Testis (tissue), 3 donors: ENCODE results near the gene FARP1. TPM values are rescaled to one million over a fixed set of nuclear protein-coding genes. Genes with fewer than 3 reads are reported as not detected.

Experiments used
- DNase-seq: peaks from one replicate; pipeline ENCODE4 v3.0.0-alpha.2; 2019
- H3K27ac ChIP-seq, 2 donors: fragments of 200-600 bp; sonication (generic); one replicate each; pipeline ENCODE4 v1.5.1; 2019
- H3K27me3 ChIP-seq: fragments of 200-600 bp; sonication (generic); one replicate; pipeline ENCODE4 v1.5.1; 2019
- H3K36me3 ChIP-seq: fragments of 200-600 bp; sonication (generic); one replicate; pipeline ENCODE4 v1.5.1; 2017; ENCODE audit warnings: low read depth; ENCODE audit errors: missing control alignments
- H3K4me1 ChIP-seq: fragments of 200-600 bp; sonication (generic); one replicate; pipeline ENCODE4 v1.5.1; 2019
- H3K4me3 ChIP-seq, 2 donors: fragments of 200-600 bp; sonication (generic); one replicate each; pipeline ENCODE4 v1.5.1; 2017 to 2019
- H3K9me3 ChIP-seq: fragments of 200-600 bp; sonication (generic); one replicate; pipeline ENCODE4 v1.5.1; 2017
- POLR2A ChIP-seq: fragments of 450-650 bp; IDR thresholded peaks from one replicate; pipeline ENCODE4 v1.6.1; 2017; ENCODE audit warnings: antibody characterized with exemption, mild to moderate bottlenecking, moderate library complexity
- WGBS, 2 donors: methylation state at CpG; one replicate each; pipeline ENCODE4 v1.1.5; 2018; 5-methylcytosine and 5-hydroxymethylcytosine counted together
- intact Hi-C: fragments of 100-400 bp; cut with DNase I; formaldehyde crosslinking; loops from one replicate; pipeline ENCODE4 v1.15.1; 2023; ENCODE audit warnings: low total_unique reads
- polyA plus RNA-seq: library from polyadenylated mRNA; stranded (reverse); fragments of 350-450 nt; fragmentation: Illumina TruSeq; extraction: RNeasy Lipid Tissue Mini Kit (QIAGEN cat#74804); gene quantifications from one replicate; pipeline ENCODE4 v1.2.3, GENCODE V29; 2014; ENCODE audit warnings: low read depth, low replicate concordance; ENCODE audit not compliant: insufficient read depth
- total RNA-seq, 2 donors: library from RNA; depleted of rRNA; stranded (reverse); fragments of >200 nt; gene quantifications; one replicate each; pipeline ENCODE4 v1.2.3, GENCODE V29; 2016
- TF ChIP-seq, protein P1 (sequence below), 3 experiments: fragments of 450-650 bp in 2 of 3; fragments of 200-600 bp in 1 of 3; sonication (generic) in 1 of 3; IDR thresholded peaks; one replicate each; pipeline ENCODE4 v1.5.1; 2016 to 2019; ENCODE audit warnings: antibody characterized with exemption in 3 of 3, mild to moderate bottlenecking in 2 of 3, moderate library complexity in 1 of 3

The FARP1 gene
- total and polyA plus RNA-seq, 3 donors from 2014 or later = 54.0 to 130 (median 69.1) TPM

DNA sequence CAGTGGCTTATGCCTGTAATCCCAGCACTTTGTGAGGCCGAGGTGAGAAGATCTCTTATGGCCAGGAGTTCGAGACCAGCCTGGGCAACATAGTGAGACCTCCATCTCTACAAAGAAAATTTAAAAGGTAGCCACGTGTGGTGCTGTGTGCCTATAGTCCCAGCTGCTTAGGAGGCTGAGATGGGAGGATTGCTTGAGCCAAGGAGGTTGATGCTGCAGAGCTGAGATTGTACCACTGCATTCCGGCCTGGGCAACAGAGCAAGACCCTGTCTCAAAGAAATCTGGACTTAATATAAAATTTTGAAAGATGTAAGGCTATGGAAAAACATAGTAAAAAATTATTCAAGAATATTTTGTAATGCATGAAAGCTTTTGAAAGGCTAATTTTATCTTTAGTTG, 99.5 kb downstream of the FARP1 start:
- Histone ChIP-seq H3K4me3 (no peak overlapping the region), H3K36me3 (no peaks in the 10 kb centered on the region), H3K9me3 (no peaks in the 10 kb centered on the region), H3K27ac (no peak overlapping the region), H3K4me1 (no peaks in the 10 kb centered on the region), H3K27me3 (no peaks in the 10 kb centered on the region)
- WGBS, 2 donors = 88 to 89% methylated on average over 4 of the region's 4 CpGs
- no peak for TF ChIP-seq POLR2A
- TF ChIP-seq, protein P1, sequence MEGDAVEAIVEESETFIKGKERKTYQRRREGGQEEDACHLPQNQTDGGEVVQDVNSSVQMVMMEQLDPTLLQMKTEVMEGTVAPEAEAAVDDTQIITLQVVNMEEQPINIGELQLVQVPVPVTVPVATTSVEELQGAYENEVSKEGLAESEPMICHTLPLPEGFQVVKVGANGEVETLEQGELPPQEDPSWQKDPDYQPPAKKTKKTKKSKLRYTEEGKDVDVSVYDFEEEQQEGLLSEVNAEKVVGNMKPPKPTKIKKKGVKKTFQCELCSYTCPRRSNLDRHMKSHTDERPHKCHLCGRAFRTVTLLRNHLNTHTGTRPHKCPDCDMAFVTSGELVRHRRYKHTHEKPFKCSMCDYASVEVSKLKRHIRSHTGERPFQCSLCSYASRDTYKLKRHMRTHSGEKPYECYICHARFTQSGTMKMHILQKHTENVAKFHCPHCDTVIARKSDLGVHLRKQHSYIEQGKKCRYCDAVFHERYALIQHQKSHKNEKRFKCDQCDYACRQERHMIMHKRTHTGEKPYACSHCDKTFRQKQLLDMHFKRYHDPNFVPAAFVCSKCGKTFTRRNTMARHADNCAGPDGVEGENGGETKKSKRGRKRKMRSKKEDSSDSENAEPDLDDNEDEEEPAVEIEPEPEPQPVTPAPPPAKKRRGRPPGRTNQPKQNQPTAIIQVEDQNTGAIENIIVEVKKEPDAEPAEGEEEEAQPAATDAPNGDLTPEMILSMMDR (IDR thresholded peaks at IDR 0.05) = no peak
- intact Hi-C loops = no loop called here
- no peak for DNase-seq

DNA sequence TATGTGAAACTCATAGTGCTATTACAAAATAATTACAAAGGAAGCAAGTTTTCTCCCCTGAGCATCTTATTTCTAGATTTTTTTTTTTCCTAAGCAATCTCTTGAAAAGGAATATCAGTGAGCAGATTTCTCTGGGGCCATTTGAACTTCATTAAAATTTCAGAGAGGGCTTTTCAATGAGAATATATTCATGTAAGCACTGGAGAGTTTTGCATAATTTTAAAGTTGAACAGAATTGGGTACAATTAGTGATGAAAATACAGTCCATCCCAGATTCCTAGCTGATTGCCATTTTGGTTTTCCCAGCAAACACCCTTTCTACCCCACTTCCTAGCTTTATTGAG, 101.0 kb downstream of the FARP1 start:
- H3K9me3 ChIP-seq = no peaks in the 10 kb centered on the region
- no peaks in the 10 kb centered on the region for H3K27me3 ChIP-seq
- no peak overlapping the region for H3K4me3 ChIP-seq
- H3K4me1 ChIP-seq = no peaks in the 10 kb centered on the region
- TF ChIP-seq POLR2A = no peak
- TF ChIP-seq, protein P1 (IDR thresholded peaks at IDR 0.05) = no peak
- H3K27ac ChIP-seq = no peak overlapping the region
- no peaks in the 10 kb centered on the region for H3K36me3 ChIP-seq
- intact Hi-C loops = no loop called here
- no peak for DNase-seq

DNA sequence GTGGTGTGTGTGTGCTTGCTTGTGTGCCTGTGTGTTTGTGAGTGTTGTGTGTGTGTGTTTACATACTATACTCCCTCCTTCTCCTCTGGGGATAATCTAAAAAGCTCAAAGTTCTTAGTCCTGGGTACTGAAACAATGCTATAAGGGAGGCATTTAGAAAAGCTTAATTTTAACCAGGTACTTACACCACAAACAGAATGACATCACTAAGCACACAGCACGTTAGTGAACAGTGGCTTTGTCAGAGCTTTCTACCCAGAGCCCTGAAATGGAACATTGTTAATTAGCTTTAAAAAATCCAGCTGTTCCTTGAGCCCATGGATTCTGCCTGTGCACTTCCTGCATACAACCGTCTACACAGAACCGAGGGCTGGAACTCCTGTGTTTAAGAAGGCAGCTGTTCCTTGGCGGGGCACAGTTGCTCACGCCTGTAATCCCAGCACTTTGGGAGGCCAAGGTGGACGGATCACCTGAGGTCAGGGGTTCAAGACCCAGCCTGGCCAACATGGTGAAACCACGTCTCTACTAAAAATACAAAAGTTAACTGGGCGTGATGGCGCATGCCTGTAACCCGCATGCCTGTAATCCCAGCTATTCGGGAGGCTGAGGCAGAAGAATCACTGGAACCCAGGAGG, 103.8 kb downstream of the FARP1 start:
- no peak for TF ChIP-seq POLR2A
- TF ChIP-seq, protein P1 (IDR thresholded peaks at IDR 0.05) = no peak
- no peak for DNase-seq
- 71 to 77% methylated on average over 9 to 11 of the region's 11 CpGs for WGBS, 2 donors
- intact Hi-C loops = no loop called here
- Histone ChIP-seq H3K36me3 (no peaks in the 10 kb centered on the region), H3K9me3 (no peaks in the 10 kb centered on the region), H3K4me1 (no peaks in the 10 kb centered on the region), H3K27me3 (no peaks in the 10 kb centered on the region), H3K27ac (no peak overlapping the region), H3K4me3 (no peak overlapping the region)

DNA sequence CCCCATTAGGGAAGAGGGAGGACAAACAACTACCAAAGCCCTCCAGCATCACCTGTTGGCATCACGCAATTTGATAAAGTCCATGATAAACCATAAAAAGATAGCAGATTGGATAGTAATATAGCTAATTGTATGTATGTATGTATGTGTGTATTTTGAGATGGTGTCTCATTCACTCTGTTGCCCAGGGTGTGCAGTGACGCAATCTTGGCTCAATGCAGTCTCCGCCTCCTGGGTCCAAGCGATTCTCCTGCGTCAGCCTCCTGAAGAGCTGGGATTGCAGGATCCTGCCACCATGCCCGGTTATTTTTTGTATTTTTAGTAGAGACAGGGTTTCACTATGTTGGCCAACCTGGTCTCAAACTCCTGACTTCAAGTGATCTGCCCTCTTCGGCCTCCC, 108.8 kb downstream of the FARP1 start:
- intact Hi-C loops = no loop called here
- Histone ChIP-seq H3K4me1 (peaks cover 11% of the 10 kb centered on the region), H3K27ac (no peak overlapping the region), H3K4me3 (no peak overlapping the region), H3K9me3 (no peaks in the 10 kb centered on the region), H3K36me3 (no peaks in the 10 kb centered on the region), H3K27me3 (no peaks in the 10 kb centered on the region)
- TF ChIP-seq POLR2A = no peak
- TF ChIP-seq, protein P1 (IDR thresholded peaks at IDR 0.05) = no peak
- DNase-seq = no peak
- WGBS, 2 donors = 95 to 96% methylated on average over 7 of the region's 7 CpGs

DNA sequence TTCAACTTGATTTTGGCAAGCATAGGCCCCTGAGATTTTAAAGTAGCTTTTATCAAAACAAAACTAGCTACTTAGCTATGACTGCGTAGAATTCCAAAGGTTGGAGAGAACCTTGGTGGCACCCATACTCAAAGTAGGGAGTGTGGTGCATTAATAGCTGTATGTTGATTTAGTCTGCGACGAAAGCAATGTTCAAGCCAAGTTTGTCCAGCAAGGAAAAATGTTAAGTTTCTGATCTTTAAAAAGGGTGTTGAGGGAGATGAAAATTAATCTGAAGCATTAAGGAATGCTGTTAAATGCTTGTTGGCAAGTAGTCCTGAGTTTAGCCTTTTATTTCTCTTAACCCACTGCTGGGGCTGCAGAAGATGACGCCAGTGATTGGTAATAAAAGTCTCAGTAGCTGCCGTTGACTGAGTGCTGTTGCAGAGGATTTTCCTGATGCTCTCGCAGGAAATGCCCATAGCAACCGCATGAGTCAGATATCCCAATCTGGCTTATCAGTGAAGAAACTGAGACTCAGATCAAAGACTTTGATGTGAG, 110.1 kb downstream of the FARP1 start:
- intact Hi-C loops = no loop called here
- Histone ChIP-seq H3K4me3 (no peak overlapping the region), H3K36me3 (no peaks in the 10 kb centered on the region), H3K27ac (peak overlapping the region in 1 of 2 donors; percentile 16), H3K27me3 (no peaks in the 10 kb centered on the region), H3K9me3 (no peaks in the 10 kb centered on the region), H3K4me1 (peaks cover 11% of the 10 kb centered on the region)
- WGBS, 2 donors = 41 to 59% methylated on average over 7 of the region's 7 CpGs
- no peak for DNase-seq
- TF ChIP-seq POLR2A = no peak
- TF ChIP-seq, protein P1 (IDR thresholded peaks at IDR 0.05) = no peak
